H1 (cell line): ENCODE data around the gene ADCY1.

Source experiments
- EP300 ChIP-seq, 2 experiments: IDR thresholded peaks; 1 replicate in 1 of 2; 2 replicates in 1 of 2; pipeline ENCODE4 v1.6.1; 2011 to 2012; ENCODE audit warnings: low read depth in 2 of 2, low read length in 2 of 2, mild to moderate bottlenecking in 2 of 2, borderline replicate concordance in 1 of 2, inconsistent platforms in 1 of 2, moderate library complexity in 1 of 2
- JUND ChIP-seq: IDR thresholded peaks from 2 replicates; pipeline ENCODE4 v1.6.1; 2011; ENCODE audit warnings: mild to moderate bottlenecking, improper control_type of control experiment, low read length

DNA sequence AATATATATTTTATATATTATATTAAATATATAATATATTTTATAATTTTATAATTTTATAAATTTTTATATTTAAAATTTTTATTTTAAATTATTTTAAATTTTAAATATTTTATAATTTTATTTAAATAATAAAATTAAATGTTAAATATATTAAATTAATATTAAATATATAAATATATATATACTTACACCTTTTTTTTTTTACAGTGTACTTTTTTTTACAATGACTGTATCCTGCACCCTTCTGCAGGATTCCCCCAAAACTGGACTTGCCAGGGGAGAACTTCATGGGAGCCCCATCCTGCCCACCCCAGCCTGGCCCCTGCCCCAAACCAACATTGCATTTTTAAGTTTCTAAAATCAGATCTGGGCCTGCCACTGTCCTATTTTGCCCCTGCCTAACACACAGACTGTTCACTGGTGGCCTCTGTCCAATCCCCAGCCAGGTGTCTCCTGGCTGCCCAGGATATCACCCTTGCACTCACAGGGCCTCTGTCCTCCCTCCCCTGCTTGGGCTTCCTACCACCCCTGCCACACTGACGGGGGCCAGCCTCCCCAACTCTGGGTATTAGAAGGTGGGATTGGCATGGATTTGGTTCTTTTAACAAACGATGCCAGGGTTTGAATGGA is 138.0 kb downstream of the ADCY1 start:
- TF ChIP-seq JUND (no peak), EP300 (IDR thresholded peaks at IDR 0.05; ENCODE audit: borderline replicate concordance in 1 of 2, low read depth in 2 of 2, low read length in 2 of 2) (no peak)
